Bronchial epithelial cell (primary cell): Measurements from ENCODE around the gene DLGAP4. TPM values are rescaled to one million over a fixed set of nuclear protein-coding genes. Genes with fewer than 3 reads are reported as not detected.

Experiments used
- DNase-seq: peaks from one replicate; pipeline ENCODE4 v3.0.0-alpha.2; 2010; ENCODE audit warnings: low read depth
- FAIRE-seq: peaks from 2 replicates; lab custom pipeline; 2011; peaks lifted over from hg19 to GRCh38; lab: Jason Lieb, UNC
- H3K27me3 ChIP-seq: 2 replicates; pipeline ENCODE4 v1.5.1; 2011; ENCODE audit warnings: low read length; ENCODE audit not compliant: control insufficient read depth, insufficient read depth
- H3K36me3 ChIP-seq: 2 replicates; pipeline ENCODE4 v1.5.1; 2011; ENCODE audit warnings: low read length; ENCODE audit not compliant: control insufficient read depth, insufficient read depth
- H3K4me3 ChIP-seq: 2 replicates; pipeline ENCODE4 v1.5.1; 2011; ENCODE audit warnings: mild to moderate bottlenecking, low read depth, low read length, control low read depth
- total RNA-seq: library from RNA; depleted of rRNA; stranded (reverse); fragments of >200 nt; gene quantifications from 2 replicates; pipeline ENCODE4 v1.2.1, GENCODE V29; 2014
- TF ChIP-seq, protein P1 (sequence below): IDR thresholded peaks from 2 replicates; pipeline ENCODE4 v1.5.1; 2011; ENCODE audit warnings: mild to moderate bottlenecking, moderate library complexity, low read length, control low read depth, inconsistent platforms; ENCODE audit not compliant: insufficient read depth, severe bottlenecking

DLGAP4 gene
- total RNA-seq, 1 donor from 2014 or later = 5.5 TPM

DNA sequence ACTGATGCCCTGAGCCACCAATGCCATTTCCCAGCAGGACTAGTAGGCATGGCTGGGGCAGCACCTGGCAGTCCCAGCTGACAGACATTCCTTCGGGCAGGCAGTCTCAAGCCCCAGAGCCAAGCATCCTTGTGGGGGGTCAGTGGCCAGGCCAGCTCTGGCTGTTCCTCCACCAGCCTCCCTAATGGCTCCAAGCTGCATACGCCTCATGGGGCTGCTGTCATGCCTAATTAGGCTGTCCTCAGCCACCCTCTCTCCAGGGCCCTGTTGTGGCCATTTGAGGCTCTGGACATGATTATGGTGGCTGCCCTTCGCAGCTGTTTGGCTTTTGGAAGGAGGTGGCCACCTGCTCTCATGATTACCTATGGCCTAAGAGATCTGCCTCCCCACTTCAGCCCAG, 79.4 kb downstream of the DLGAP4 start:
- H3K36me3 ChIP-seq = no peaks in the 10 kb centered on the region
- TF ChIP-seq, protein P1, sequence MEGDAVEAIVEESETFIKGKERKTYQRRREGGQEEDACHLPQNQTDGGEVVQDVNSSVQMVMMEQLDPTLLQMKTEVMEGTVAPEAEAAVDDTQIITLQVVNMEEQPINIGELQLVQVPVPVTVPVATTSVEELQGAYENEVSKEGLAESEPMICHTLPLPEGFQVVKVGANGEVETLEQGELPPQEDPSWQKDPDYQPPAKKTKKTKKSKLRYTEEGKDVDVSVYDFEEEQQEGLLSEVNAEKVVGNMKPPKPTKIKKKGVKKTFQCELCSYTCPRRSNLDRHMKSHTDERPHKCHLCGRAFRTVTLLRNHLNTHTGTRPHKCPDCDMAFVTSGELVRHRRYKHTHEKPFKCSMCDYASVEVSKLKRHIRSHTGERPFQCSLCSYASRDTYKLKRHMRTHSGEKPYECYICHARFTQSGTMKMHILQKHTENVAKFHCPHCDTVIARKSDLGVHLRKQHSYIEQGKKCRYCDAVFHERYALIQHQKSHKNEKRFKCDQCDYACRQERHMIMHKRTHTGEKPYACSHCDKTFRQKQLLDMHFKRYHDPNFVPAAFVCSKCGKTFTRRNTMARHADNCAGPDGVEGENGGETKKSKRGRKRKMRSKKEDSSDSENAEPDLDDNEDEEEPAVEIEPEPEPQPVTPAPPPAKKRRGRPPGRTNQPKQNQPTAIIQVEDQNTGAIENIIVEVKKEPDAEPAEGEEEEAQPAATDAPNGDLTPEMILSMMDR = no peak
- H3K4me3 ChIP-seq = no peak overlapping the region
- DNase-seq (no peak), FAIRE-seq (no peak)
- no peaks in the 10 kb centered on the region for H3K27me3 ChIP-seq

DNA sequence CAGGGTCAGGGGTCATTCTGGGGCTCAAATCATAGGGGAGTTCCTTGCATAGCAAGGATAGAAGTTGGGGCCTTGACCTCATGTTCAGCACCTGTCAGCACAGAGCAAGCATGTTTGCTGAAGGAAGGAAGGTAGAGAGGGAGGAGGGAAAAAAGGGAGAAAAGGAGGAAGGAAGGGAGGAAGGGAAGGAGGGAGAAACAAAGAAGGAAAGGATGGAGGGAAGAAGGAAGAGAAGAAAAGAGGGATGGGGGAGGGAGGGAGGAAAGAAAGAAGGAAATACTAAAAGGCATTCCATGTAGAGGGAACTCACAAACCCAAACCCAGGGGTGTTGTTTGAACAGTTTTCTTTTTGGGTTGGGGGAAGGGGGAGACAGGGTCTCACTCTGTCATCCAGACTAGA, 80.1 kb downstream of the DLGAP4 start:
- H3K36me3 ChIP-seq = no peaks in the 10 kb centered on the region
- H3K27me3 ChIP-seq = no peaks in the 10 kb centered on the region
- no peak overlapping the region for H3K4me3 ChIP-seq
- DNase-seq = no peak
- TF ChIP-seq, protein P1 = no peak
- FAIRE-seq = no peak

DNA sequence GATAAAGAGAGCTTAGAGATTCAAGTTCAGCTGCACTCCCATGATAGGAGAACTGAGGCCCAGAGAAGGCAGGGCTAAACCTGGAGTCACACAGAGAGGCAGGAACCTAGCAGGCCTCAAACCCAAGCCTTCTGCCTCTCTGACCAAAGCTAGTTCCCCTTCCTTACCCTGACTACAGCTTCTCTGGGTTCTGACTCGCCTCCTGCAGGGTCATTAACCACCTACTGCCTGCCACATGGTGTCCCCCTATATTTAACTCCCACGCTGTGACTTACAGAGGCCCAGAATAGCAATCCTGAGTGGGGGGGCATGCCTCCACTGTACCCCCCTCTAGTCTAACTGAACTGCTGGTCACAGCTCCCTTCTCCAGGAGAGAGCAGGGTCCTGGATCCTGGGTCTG, 84.1 kb downstream of the DLGAP4 start:
- TF ChIP-seq, protein P1 = no peak
- no peak for FAIRE-seq
- no peak for DNase-seq
- no peaks in the 10 kb centered on the region for H3K36me3 ChIP-seq
- no peak overlapping the region for H3K4me3 ChIP-seq
- no peaks in the 10 kb centered on the region for H3K27me3 ChIP-seq

DNA sequence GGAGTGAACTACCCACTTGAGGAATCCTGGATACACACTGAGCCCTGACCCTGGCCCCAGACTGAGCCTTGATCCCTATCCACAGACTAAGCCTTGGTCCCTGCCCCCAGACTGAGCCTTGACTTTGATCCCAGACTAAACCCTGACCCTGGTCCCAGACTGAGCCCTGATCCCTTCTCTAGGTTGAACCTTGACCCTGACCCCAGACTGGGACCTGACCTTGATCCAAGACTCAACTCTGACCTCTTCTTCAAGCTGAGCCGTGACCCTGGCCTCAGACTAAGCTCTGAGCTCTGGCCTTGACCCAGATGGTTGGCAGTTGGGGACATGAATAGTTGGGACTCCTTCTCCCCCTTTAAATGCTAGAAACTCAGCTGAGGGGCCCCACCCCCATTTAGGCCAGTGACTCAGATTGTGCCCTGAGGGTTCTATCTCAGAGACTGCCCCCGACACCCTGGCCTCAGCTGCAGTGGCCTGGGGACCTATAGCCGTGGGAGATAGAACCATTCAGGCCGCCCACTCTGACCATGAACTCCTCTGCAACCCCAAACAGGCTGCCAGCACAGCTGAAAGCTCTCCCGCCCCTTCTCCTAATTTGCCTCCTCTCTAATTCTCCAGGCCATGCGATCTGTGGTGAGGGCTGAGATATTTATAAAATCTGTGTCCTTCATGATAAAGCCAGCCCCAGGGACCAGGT, 84.7 kb downstream of the DLGAP4 start:
- DNase-seq (no peak), FAIRE-seq (no peak)
- H3K27me3 ChIP-seq = no peaks in the 10 kb centered on the region
- no peaks in the 10 kb centered on the region for H3K36me3 ChIP-seq
- TF ChIP-seq, protein P1 = no peak
- no peak overlapping the region for H3K4me3 ChIP-seq

DNA sequence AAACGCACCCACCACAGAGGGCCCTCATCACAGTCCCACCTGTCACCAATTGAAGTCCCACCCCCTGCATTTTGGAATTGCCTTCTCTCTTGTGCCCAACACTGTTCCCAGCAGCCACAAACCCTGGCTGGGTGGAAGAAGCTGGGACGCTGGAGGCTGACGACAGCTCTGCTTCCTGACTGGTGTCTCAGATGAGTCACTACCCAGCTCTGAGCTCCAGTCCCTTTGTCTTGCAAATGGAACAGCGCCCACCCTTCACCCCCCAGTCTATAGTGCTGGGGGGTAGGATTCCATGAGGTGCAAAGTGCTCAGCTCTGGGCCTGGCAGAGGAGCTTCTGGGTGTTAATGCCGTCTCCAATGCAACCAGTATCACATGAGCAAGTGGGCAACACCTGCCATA, 85.3 kb downstream of the DLGAP4 start:
- TF ChIP-seq, protein P1 = no peak
- no peak overlapping the region for H3K4me3 ChIP-seq
- DNase-seq (peak; percentile 23), FAIRE-seq (peak; percentile 76)
- no peaks in the 10 kb centered on the region for H3K36me3 ChIP-seq
- no peaks in the 10 kb centered on the region for H3K27me3 ChIP-seq

DNA sequence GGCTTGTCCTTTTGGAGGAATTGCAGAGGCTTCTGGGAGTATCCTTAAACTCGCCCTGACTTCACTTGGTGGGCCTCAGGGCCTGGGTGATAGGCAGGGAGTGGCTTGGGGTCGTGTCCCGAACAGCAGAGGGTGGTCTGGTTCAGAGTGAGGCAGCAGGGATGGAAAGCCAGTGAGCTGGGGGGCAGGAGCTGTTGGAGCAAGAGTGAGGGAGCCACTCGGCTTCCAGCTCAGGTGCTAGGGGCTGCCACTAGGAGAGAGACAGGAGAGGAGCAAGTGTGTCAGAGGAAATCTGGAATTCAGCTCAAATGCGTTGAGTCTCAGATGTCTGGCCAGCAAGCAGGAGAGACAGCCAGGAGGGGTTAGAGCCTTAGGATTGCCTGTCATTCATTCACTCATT, 85.8 kb downstream of the DLGAP4 start:
- Histone ChIP-seq H3K27me3 (no peaks in the 10 kb centered on the region), H3K36me3 (no peaks in the 10 kb centered on the region), H3K4me3 (no peak overlapping the region)
- no peak for FAIRE-seq
- TF ChIP-seq, protein P1 = no peak
- no peak for DNase-seq
